H1 (cell line): ENCODE measurements around the gene KRT35. TPM values are rescaled to one million over a fixed set of nuclear protein-coding genes. Genes with fewer than 3 reads are reported as not detected.

Experiments used
- CTCF ChIA-PET: fragments of 300-600 bp; sonication (Branson Sonifier 250); formaldehyde crosslinking; loops from one replicate; lab custom pipeline; 2021; ENCODE audit not compliant: partially characterized antibody; lab: Charles Lee
- POLR2A ChIA-PET: fragments of 300-600 bp; sonication (Branson Sonifier 250); formaldehyde crosslinking; loops from one replicate; lab custom pipeline; 2021; ENCODE audit warnings: inconsistent platforms; ENCODE audit not compliant: partially characterized antibody; lab: Charles Lee
- DNase-seq, 2 experiments: peaks; one replicate each; pipeline versions ENCODE4 v3.0.0 to v3.0.0-alpha.2; 2010 to 2022; ENCODE audit warnings: low spot score in 2 of 2, low read depth in 1 of 2, mixed read lengths in 1 of 2
- FAIRE-seq: peaks from 2 replicates; lab custom pipeline; 2011; peaks lifted over from hg19 to GRCh38; lab: Jason Lieb, UNC
- H2AFZ ChIP-seq: 2 replicates; pipeline ENCODE4 v1.8.1; 2012; ENCODE audit warnings: low read length, inconsistent platforms
- H2AK5ac ChIP-seq: 2 replicates; pipeline ENCODE4 v1.6.1; 2013; ENCODE audit warnings: low read depth, low read length
- H2BK120ac ChIP-seq: replicated peaks from 2 replicates; pipeline ENCODE3; 2013; ENCODE audit warnings: low read depth, low read length, inconsistent platforms
- H2BK12ac ChIP-seq: 2 replicates; pipeline ENCODE4 v1.6.1; 2013; ENCODE audit warnings: low read depth, low read length
- H2BK15ac ChIP-seq: 2 replicates; pipeline ENCODE4 v1.6.1; 2013; ENCODE audit warnings: low read length
- H2BK20ac ChIP-seq: 2 replicates; pipeline ENCODE4 v1.6.1; 2013; ENCODE audit warnings: low read length
- H2BK5ac ChIP-seq: 2 replicates; pipeline ENCODE4 v1.6.1; 2013; ENCODE audit warnings: low read depth, low read length
- H3K14ac ChIP-seq: 2 replicates; pipeline ENCODE4 v1.6.1; 2013; ENCODE audit warnings: inconsistent platforms; ENCODE audit not compliant: insufficient read length
- H3K18ac ChIP-seq: 2 replicates; pipeline ENCODE4 v1.6.1; 2013; ENCODE audit warnings: low read length; ENCODE audit errors: extremely low read depth
- H3K23ac ChIP-seq: 2 replicates; pipeline ENCODE4 v1.6.1; 2013; ENCODE audit warnings: inconsistent platforms; ENCODE audit not compliant: insufficient read length
- H3K23me2 ChIP-seq: 2 replicates; pipeline ENCODE4 v1.6.1; 2013; ENCODE audit warnings: low read depth, low read length
- H3K27ac ChIP-seq: 2 replicates; pipeline ENCODE4 v1.6.1; 2011; ENCODE audit warnings: low read depth, low read length, inconsistent platforms
- H3K27me3 ChIP-seq, 4 experiments: replicated peaks in 1 of 4; 1 replicate in 1 of 4; 2 replicates in 3 of 4; pipeline versions ENCODE4 v1.6.1 to v1.8.1; 2011 to 2013; ENCODE audit warnings: low read length in 3 of 4, mild to moderate bottlenecking in 3 of 4, inconsistent platforms in 2 of 4, mixed read lengths in 2 of 4, moderate library complexity in 1 of 4; ENCODE audit not compliant: control insufficient read depth in 3 of 4, insufficient read depth in 3 of 4; ENCODE audit errors: extremely low read depth in 1 of 4
- H3K36me3 ChIP-seq, 4 experiments: 2 replicates each; pipeline versions ENCODE4 v1.6.1 to v1.8.1; 2011 to 2013; ENCODE audit warnings: mild to moderate bottlenecking in 4 of 4, low read length in 3 of 4, moderate library complexity in 2 of 4, control low read depth in 1 of 4, inconsistent platforms in 1 of 4; ENCODE audit not compliant: insufficient read depth in 4 of 4, control insufficient read depth in 2 of 4
- H3K4ac ChIP-seq: replicated peaks from 2 replicates; pipeline ENCODE3; 2013; ENCODE audit warnings: low read length, low read depth, mixed read lengths, inconsistent platforms; ENCODE audit not compliant: insufficient read length
- H3K4me1 ChIP-seq, 4 experiments: replicated peaks in 1 of 4; 1 replicate in 1 of 4; 2 replicates in 3 of 4; pipeline versions ENCODE4 v1.6.1 to v1.8.1; 2011 to 2013; ENCODE audit warnings: low read length in 3 of 4, inconsistent platforms in 2 of 4, mixed read lengths in 1 of 4; ENCODE audit not compliant: insufficient read depth in 4 of 4, control insufficient read depth in 3 of 4
- H3K4me2 ChIP-seq, 2 experiments: 2 replicates each; pipeline versions ENCODE4 v1.6.1 to v1.8.1; 2011 to 2013; ENCODE audit warnings: low read depth in 2 of 2, low read length in 2 of 2, control low read depth in 1 of 2, inconsistent platforms in 1 of 2, mild to moderate bottlenecking in 1 of 2; ENCODE audit not compliant: insufficient read depth in 1 of 2
- H3K4me3 ChIP-seq, 4 experiments: fragments of 200-600, 300-600 bp in 1 of 4; sonication (generic), shearing (Covaris generic), sonication (Bioruptor Twin) in 1 of 4; 2 replicates each; pipeline versions ENCODE4 v1.5.1 to v1.8.1; 2011 to 2016; ENCODE audit warnings: low read length in 4 of 4, low read depth in 3 of 4, control low read depth in 2 of 4, inconsistent platforms in 2 of 4, mild to moderate bottlenecking in 2 of 4, mixed read lengths in 1 of 4, moderate library complexity in 1 of 4; ENCODE audit not compliant: insufficient read depth in 2 of 4; ENCODE audit errors: extremely low read depth in 1 of 4
- H3K56ac ChIP-seq: replicated peaks from 2 replicates; pipeline ENCODE3; 2013; ENCODE audit warnings: low read depth, mild to moderate bottlenecking, mixed read lengths, low read length, inconsistent platforms; ENCODE audit not compliant: insufficient read length
- H3K79me1 ChIP-seq: 2 replicates; pipeline ENCODE4 v1.6.1; 2013; ENCODE audit warnings: low read depth, low read length, control low read depth
- H3K79me2 ChIP-seq, 2 experiments: 2 replicates each; pipeline versions ENCODE4 v1.6.1 to v1.8.1; 2012 to 2013; ENCODE audit warnings: low read length in 2 of 2, mild to moderate bottlenecking in 2 of 2, inconsistent platforms in 1 of 2; ENCODE audit not compliant: insufficient read depth in 2 of 2, control insufficient read depth in 1 of 2
- H3K9ac ChIP-seq, 4 experiments: replicated peaks in 1 of 4; 1 replicate in 1 of 4; 2 replicates in 3 of 4; pipeline versions ENCODE4 v1.6.1 to v1.8.1; 2011 to 2013; ENCODE audit warnings: low read depth in 3 of 4, low read length in 3 of 4, control low read depth in 2 of 4, mild to moderate bottlenecking in 2 of 4, moderate library complexity in 2 of 4, inconsistent platforms in 1 of 4; ENCODE audit errors: extremely low read depth in 1 of 4
- H3K9me3 ChIP-seq, 2 experiments: 2 replicates each; pipeline versions ENCODE4 v1.6.1 to v1.8.1; 2012 to 2013; ENCODE audit warnings: mild to moderate bottlenecking in 2 of 2, moderate library complexity in 2 of 2, control low read depth in 1 of 2, inconsistent platforms in 1 of 2, low read depth in 1 of 2, low read length in 1 of 2, mixed read lengths in 1 of 2; ENCODE audit not compliant: insufficient read depth in 2 of 2
- H4K20me1 ChIP-seq, 2 experiments: replicated peaks in 1 of 2; 2 replicates each; pipeline versions ENCODE3 to v1.8.1; 2011 to 2013; ENCODE audit warnings: inconsistent platforms in 2 of 2, low read length in 2 of 2, mild to moderate bottlenecking in 1 of 2; ENCODE audit not compliant: insufficient read depth in 2 of 2, control insufficient read depth in 1 of 2
- H4K5ac ChIP-seq: 2 replicates; pipeline ENCODE4 v1.6.1; 2013; ENCODE audit warnings: low read length, low read depth, mixed read lengths, inconsistent platforms; ENCODE audit not compliant: insufficient read length
- H4K8ac ChIP-seq: 2 replicates; pipeline ENCODE4 v1.8.0; 2013; ENCODE audit warnings: mild to moderate bottlenecking, moderate library complexity, low read length, inconsistent platforms; ENCODE audit not compliant: insufficient read depth; ENCODE audit errors: extremely low read depth
- H4K91ac ChIP-seq: replicated peaks from 2 replicates; pipeline ENCODE3; 2013; ENCODE audit warnings: low read length, mixed read lengths, inconsistent platforms; ENCODE audit not compliant: insufficient read length
- ATF3 ChIP-seq: IDR thresholded peaks from 2 replicates; pipeline ENCODE4 v1.6.1; 2011; ENCODE audit warnings: low read depth, mild to moderate bottlenecking, low read length; ENCODE audit not compliant: insufficient read depth
- BACH1 ChIP-seq: IDR thresholded peaks from 2 replicates; pipeline ENCODE4 v1.6.1; 2012; ENCODE audit warnings: low read length, improper control_type of control experiment
- CBX8 ChIP-seq: fragments of 300-800, 300-1000 bp; sonication (generic); IDR thresholded peaks from 2 replicates; pipeline ENCODE4 v1.7.1; 2016; ENCODE audit warnings: low read depth, low read length, borderline replicate concordance
- CEBPB ChIP-seq: IDR thresholded peaks from 2 replicates; pipeline ENCODE4 v1.6.1; 2012; ENCODE audit warnings: low read depth, low read length
- CHD1 ChIP-seq: IDR thresholded peaks from 2 replicates; pipeline ENCODE4 v1.6.1; 2012; ENCODE audit warnings: low read depth, low read length, improper control_type of control experiment
- CREB1 ChIP-seq: IDR thresholded peaks from 2 replicates; pipeline ENCODE4 v1.6.1; 2012; ENCODE audit warnings: inconsistent platforms
- KDM1A ChIP-seq: fragments of 200-600, 300-600 bp; sonication (generic); IDR thresholded peaks from 2 replicates; pipeline ENCODE4 v1.7.1; 2016; ENCODE audit warnings: mild to moderate bottlenecking, low read length, borderline replicate concordance
- NRF1 ChIP-seq: IDR thresholded peaks from 2 replicates; pipeline ENCODE4 v1.6.1; 2011; ENCODE audit warnings: mild to moderate bottlenecking, low read depth, low read length, improper control_type of control experiment
- POLR2A ChIP-seq, 2 experiments: IDR thresholded peaks; 1 replicate in 1 of 2; 2 replicates in 1 of 2; pipeline ENCODE4 v1.6.1; 2011; ENCODE audit warnings: low read depth in 2 of 2, low read length in 2 of 2, mild to moderate bottlenecking in 2 of 2; ENCODE audit errors: control extremely low read depth in 1 of 2
- POU5F1 ChIP-seq: IDR thresholded peaks from 2 replicates; pipeline ENCODE4 v1.6.1; 2011; ENCODE audit warnings: low read depth, mild to moderate bottlenecking, low read length, moderate library complexity
- RXRA ChIP-seq: IDR thresholded peaks from 2 replicates; pipeline ENCODE4 v1.6.1; 2011; ENCODE audit warnings: low read depth, mild to moderate bottlenecking, low read length, moderate library complexity; ENCODE audit not compliant: insufficient read depth
- TAF7 ChIP-seq: optimal IDR thresholded peaks from 2 replicates; pipeline ENCODE3; 2011; ENCODE audit warnings: low read depth, mild to moderate bottlenecking, inconsistent platforms, low read length, moderate library complexity, borderline replicate concordance
- TCF12 ChIP-seq: IDR thresholded peaks from 2 replicates; pipeline ENCODE4 v1.6.1; 2011; ENCODE audit warnings: low read depth, mild to moderate bottlenecking, low read length
- WGBS, 2 experiments: shearing (Covaris generic) in 1 of 2; methylation state at CpG; one replicate each; pipeline versions ENCODE4 v1.1.6 to v1.1.7; 2013 to 2015; ENCODE audit warnings: low lambda C conversion rate in 2 of 2, mixed read lengths in 2 of 2, inconsistent platforms in 1 of 2, low coverage in 1 of 2, missing lambda C conversion rate in 1 of 2; ENCODE audit not compliant: insufficient replicate concordance in 2 of 2, insufficient coverage in 1 of 2, insufficient read length in 1 of 2; ENCODE audit errors: extremely low coverage in 1 of 2, missing lambda C conversion rate in 1 of 2; 5-methylcytosine and 5-hydroxymethylcytosine counted together
- polyA plus RNA-seq, 7 experiments: library from polyadenylated mRNA; depleted of rRNA in 3 of 7; stranded (reverse) in 5 of 7; unstranded in 2 of 7; fragments of >200 nt in 5 of 7; fragments of 200-250 nt in 2 of 7; gene quantifications; 1 replicate in 5 of 7; 2 replicates in 1 of 7; 4 replicates in 1 of 7; pipeline versions ENCODE4 v1.2.1 to v1.2.3, GENCODE V29; 2011 to 2013; ENCODE audit warnings: missing spikeins in 2 of 7, mixed read lengths in 2 of 7
- total RNA-seq: library from RNA; stranded (reverse); fragmentation: NEBNext Ultra II Directional; extraction: Animal tissue kit (Norgen Biotek cat#: 25700); gene quantifications from 2 replicates; pipeline ENCODE4 v1.2.1, GENCODE V29; 2021
- TF ChIP-seq, protein P1 (sequence below): IDR thresholded peaks from 2 replicates; pipeline ENCODE4 v1.6.1; 2011; ENCODE audit warnings: low read length, improper control_type of control experiment

Gene KRT35
- total and polyA plus RNA-seq, 2 of the 8 experiments (the other 6 are each of a cell fraction or from before 2014, with no cell fraction given): not detected

- Histone ChIP-seq H2AFZ (no peak overlapping the region), H3K27ac (no peak overlapping the region), H3K79me2 (peaks cover 0 to 13% of the 10 kb centered on the region in 2 experiments; a peak in 3 of 4 replicates), H3K18ac (no peak overlapping the region), H2BK12ac (no peak overlapping the region), H2BK5ac (no peak overlapping the region), H3K56ac (no peak overlapping the region), H3K36me3 (peaks cover 12 to 38% (median 19%) of the 10 kb centered on the region in 4 experiments), H2AK5ac (no peak overlapping the region), H3K27me3 (no peaks in the 10 kb centered on the region), H4K20me1 (peaks cover 4 to 12% of the 10 kb centered on the region in 2 experiments), H3K14ac (no peak overlapping the region), H4K5ac (no peak overlapping the region), H3K23me2 (peaks cover 6% of the 10 kb centered on the region; the same call in 1 of the 2 replicates), H2BK15ac (no peak overlapping the region), H3K79me1 (peaks cover 5% of the 10 kb centered on the region; the same call in 1 of the 2 replicates), H2BK120ac (no peak overlapping the region), H4K8ac (no peak overlapping the region), H3K4me2 (no peak overlapping the region), H3K23ac (no peak overlapping the region), H3K9me3 (no peaks in the 10 kb centered on the region), H4K91ac (no peak overlapping the region), H3K4me1 (peaks cover 2 to 22% (median 13%) of the 10 kb centered on the region in 4 experiments), H3K9ac (no peak overlapping the region), H3K4me3 (no peak overlapping the region), H2BK20ac (no peak overlapping the region), H3K4ac (no peak overlapping the region)
- WGBS, 2 experiments: 92% methylated on average over 16 of the region's 19 CpGs; no CpG with 5 or more reads in 1 of the 2 experiments
- ChIA-PET CTCF (interaction anchor here (0.9 to 4.6 kb wide), 3 partner anchors 25 to 141 kb away, joined by 3 to 34 read pairs (median 3); no protein-coding TSS in a partner anchor), POLR2A (interaction anchor here (0.6 to 11.0 kb wide), 3 partner anchors 9 to 501 kb away, joined by 3 to 293 read pairs (median 4); no protein-coding TSS in a partner anchor)
- FAIRE-seq (no peak), DNase-seq (no peak)
- no peak for TF ChIP-seq NRF1
- TF ChIP-seq TCF12: no peak
- no peak for TF ChIP-seq POLR2A (IDR thresholded peaks at IDR 0.05; ENCODE audit: control extremely low read depth in 1 of 2, low read depth in 2 of 2, low read length in 2 of 2)
- no peak for TF ChIP-seq CHD1
- no peak for TF ChIP-seq CEBPB
- TF ChIP-seq, protein P1, sequence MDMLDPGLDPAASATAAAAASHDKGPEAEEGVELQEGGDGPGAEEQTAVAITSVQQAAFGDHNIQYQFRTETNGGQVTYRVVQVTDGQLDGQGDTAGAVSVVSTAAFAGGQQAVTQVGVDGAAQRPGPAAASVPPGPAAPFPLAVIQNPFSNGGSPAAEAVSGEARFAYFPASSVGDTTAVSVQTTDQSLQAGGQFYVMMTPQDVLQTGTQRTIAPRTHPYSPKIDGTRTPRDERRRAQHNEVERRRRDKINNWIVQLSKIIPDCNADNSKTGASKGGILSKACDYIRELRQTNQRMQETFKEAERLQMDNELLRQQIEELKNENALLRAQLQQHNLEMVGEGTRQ: no peak
- TF ChIP-seq TAF7: no peak
- TF ChIP-seq RXRA: no peak
- TF ChIP-seq POU5F1: no peak
- no peak for TF ChIP-seq KDM1A
- TF ChIP-seq ATF3: no peak
- TF ChIP-seq CREB1: no peak
- no peak for TF ChIP-seq CBX8
- no peak for TF ChIP-seq BACH1
Measured at GRCh38 chr17:41523787-41524186, 42.8 kb upstream of the KRT35 start.
